HG03442 (cell line): ENCODE results near the gene HKDC1.
"Not testable (repeated sequence)": the region's sequence is repeated elsewhere in the genome, so short reads cannot be mapped to it uniquely, and the experiment has no call there.

ENCODE experiments used
- ATAC-seq: cut with Tn5 transposase; IDR thresholded peaks from one replicate; pipeline ENCODE4 v1.9.1; 2021; ENCODE audit warnings: mild to moderate bottlenecking, moderate library complexity; ENCODE audit not compliant: unreplicated experiment

Gene HKDC1

GRCh38 chr10:69240455-69240854 lies 20.3 kb downstream of the HKDC1 start:
- no peak for ATAC-seq

GRCh38 chr10:69241575-69241974 lies 21.4 kb downstream of the HKDC1 start:
- no peak for ATAC-seq

GRCh38 chr10:69242040-69242851 lies 22.1 kb downstream of the HKDC1 start:
- ATAC-seq: no peak

- ATAC-seq: no peak
These were observed 22.7 kb downstream of the HKDC1 start for GRCh38 chr10:69242852-69243212.

- no peak for ATAC-seq
These were observed 23.7 kb downstream of the HKDC1 start for GRCh38 chr10:69243817-69244216.

- no peak for ATAC-seq
These were observed 25.9 kb downstream of the HKDC1 start for GRCh38 chr10:69246036-69246435.

- ATAC-seq: no peak
These were observed 26.6 kb downstream of the HKDC1 start for GRCh38 chr10:69246581-69247312.

GRCh38 chr10:69247313-69247710 lies 27.2 kb downstream of the HKDC1 start:
- no peak for ATAC-seq

- no peak for ATAC-seq
These were observed 28.1 kb downstream of the HKDC1 start for GRCh38 chr10:69248117-69248730.

- no peak for ATAC-seq
These were observed 29.9 kb downstream of the HKDC1 start for GRCh38 chr10:69250041-69250440.

GRCh38 chr10:69251417-69251816 lies 31.3 kb downstream of the HKDC1 start:
- ATAC-seq: not testable (repeated sequence)

- ATAC-seq: no peak
These were observed 33.0 kb downstream of the HKDC1 start for GRCh38 chr10:69253171-69253570.

GRCh38 chr10:69254877-69255276 lies 34.7 kb downstream of the HKDC1 start:
- ATAC-seq: no peak

GRCh38 chr10:69259547-69260243 lies 39.6 kb downstream of the HKDC1 start:
- no peak for ATAC-seq

GRCh38 chr10:69261184-69261583 lies 41.1 kb downstream of the HKDC1 start:
- ATAC-seq: no peak

- ATAC-seq: no peak
These were observed 42.2 kb downstream of the HKDC1 start for GRCh38 chr10:69262292-69262751.

GRCh38 chr10:69265521-69265920 lies 45.4 kb downstream of the HKDC1 start:
- no peak for ATAC-seq

GRCh38 chr10:69268761-69269416 lies 48.8 kb downstream of the HKDC1 start:
- no peak for ATAC-seq

GRCh38 chr10:69269761-69270160 lies 49.6 kb downstream of the HKDC1 start:
- ATAC-seq: no peak

GRCh38 chr10:69270990-69271389 lies 50.9 kb downstream of the HKDC1 start:
- ATAC-seq: no peak

- ATAC-seq: no peak
These were observed 52.5 kb downstream of the HKDC1 start for GRCh38 chr10:69272624-69273023.
